Ectodermal cell (in vitro differentiated cells): ENCODE measurements around the gene INPP5A.

Experiments used
- H3K27ac ChIP-seq: 2 replicates; pipeline ENCODE4 v1.7.0; 2013; ENCODE audit warnings: mild to moderate bottlenecking, low read depth, low read length; ENCODE audit not compliant: insufficient read depth, poor library complexity, severe bottlenecking
- H3K27me3 ChIP-seq: 2 replicates; pipeline ENCODE4 v1.7.0; 2013; ENCODE audit warnings: mild to moderate bottlenecking, low read length; ENCODE audit not compliant: insufficient read depth, control insufficient read depth, poor library complexity, severe bottlenecking
- H3K36me3 ChIP-seq: one replicate; pipeline ENCODE4 v1.7.0; 2013; ENCODE audit warnings: low read length; ENCODE audit not compliant: control insufficient read depth, insufficient read depth
- H3K4me1 ChIP-seq: one replicate; pipeline ENCODE4 v1.7.0; 2013; ENCODE audit warnings: low read length; ENCODE audit not compliant: control insufficient read depth, insufficient read depth
- H3K4me3 ChIP-seq: 2 replicates; pipeline ENCODE4 v1.7.0; 2013; ENCODE audit warnings: low read depth, low read length, control low read depth; ENCODE audit not compliant: insufficient read depth
- H3K9me3 ChIP-seq: 2 replicates; pipeline ENCODE4 v1.7.0; 2013; ENCODE audit warnings: mild to moderate bottlenecking, low read length, moderate library complexity; ENCODE audit not compliant: control insufficient read depth
- WGBS, 2 experiments: methylation state at CpG; one replicate each; pipeline ENCODE4 v1.1.7; 2013; ENCODE audit warnings: missing lambda C conversion rate in 2 of 2; 5-methylcytosine and 5-hydroxymethylcytosine counted together

Gene INPP5A

DNA sequence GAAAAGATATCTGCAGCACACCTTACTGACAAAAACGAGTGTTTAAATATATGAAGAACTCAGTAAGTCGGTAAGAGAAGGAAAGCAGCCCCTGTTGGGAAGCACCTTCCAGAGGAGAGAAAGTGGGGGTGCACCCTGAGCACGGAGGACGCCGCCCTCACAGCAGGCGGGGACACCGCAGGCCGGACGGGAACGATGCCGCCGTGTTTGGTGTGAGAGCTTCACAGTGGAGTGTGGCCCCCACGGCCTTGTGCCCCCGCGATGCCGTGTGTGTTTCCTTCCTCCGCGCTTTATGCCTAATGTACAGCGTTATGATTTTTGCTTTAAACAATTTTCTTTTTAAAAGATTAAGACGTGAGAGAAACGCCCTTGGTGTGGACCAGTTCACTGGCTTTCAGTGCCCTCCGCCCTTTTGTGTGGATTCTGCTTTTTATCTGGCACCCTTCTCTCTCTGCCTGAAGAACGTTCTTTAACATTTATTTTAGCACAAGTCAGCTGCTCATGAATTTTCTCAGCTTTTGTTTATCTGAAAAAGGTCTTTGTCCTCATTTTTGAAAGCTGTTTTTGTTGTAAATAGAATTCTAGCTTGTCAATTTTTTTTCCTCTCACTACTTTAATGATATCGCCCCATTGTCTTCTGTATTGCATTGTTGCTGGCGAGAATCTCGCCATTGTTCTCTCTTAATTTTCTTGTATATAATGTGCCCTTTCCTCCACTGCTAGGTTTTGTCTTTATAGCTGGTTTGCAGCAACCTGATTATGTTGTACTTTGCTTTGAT lies 110.7 kb downstream of the INPP5A start:
- no peak overlapping the region for H3K4me3 ChIP-seq
- H3K9me3 ChIP-seq: no peaks in the 10 kb centered on the region
- H3K27ac ChIP-seq: no peak overlapping the region
- H3K27me3 ChIP-seq: no peaks in the 10 kb centered on the region
- peaks cover 12% of the 10 kb centered on the region for H3K4me1 ChIP-seq
- WGBS, 2 experiments: 86% methylated on average over 26 of the region's 26 CpGs
- H3K36me3 ChIP-seq: no peaks in the 10 kb centered on the region

DNA sequence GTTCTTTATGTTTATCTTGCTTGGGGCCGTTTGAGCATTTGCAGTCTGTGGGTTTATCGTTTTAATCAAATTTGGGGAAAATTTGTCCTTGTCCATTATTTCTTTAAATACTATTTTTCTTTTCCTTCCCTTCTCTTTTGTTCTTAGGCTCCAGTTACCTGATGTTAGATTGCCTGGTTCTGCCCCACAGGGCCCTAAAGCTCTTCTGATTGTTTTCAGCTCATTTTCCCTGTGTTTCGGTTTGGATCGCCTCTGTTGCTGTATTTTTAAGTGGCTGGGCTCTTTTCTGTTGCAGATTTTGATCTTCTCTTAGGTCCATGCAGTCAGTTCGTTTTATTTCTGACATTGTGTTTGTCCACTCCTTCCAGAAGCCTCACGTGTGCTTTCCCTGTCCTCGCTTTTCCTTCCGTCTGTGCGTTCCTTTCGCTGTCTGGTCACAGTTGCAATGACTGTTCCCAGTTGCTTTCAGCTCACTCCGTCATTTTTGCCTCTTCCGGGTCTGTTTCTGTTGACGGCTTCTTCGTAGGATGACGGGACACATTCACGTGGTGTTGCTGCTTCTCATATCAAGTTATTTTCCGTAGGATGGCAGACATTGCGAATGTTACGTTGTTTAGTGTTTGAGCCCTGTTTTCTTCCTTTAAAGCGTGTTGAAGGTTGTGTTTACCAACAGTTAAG lies 111.4 kb downstream of the INPP5A start:
- Histone ChIP-seq H3K36me3 (no peaks in the 10 kb centered on the region), H3K27ac (no peak overlapping the region), H3K9me3 (no peaks in the 10 kb centered on the region), H3K4me1 (peaks cover 12% of the 10 kb centered on the region), H3K4me3 (no peak overlapping the region), H3K27me3 (no peaks in the 10 kb centered on the region)
- WGBS, 2 experiments: 92 to 94% methylated on average over 19 to 20 of the region's 20 CpGs

GRCh38 chr10:132649651-132650360 lies 112.2 kb downstream of the INPP5A start:
- Histone ChIP-seq H3K4me3 (no peak overlapping the region), H3K4me1 (peaks cover 12% of the 10 kb centered on the region), H3K36me3 (no peaks in the 10 kb centered on the region), H3K9me3 (no peaks in the 10 kb centered on the region), H3K27me3 (no peaks in the 10 kb centered on the region), H3K27ac (no peak overlapping the region)
- 92 to 93% methylated on average over 20 of the region's 20 CpGs for WGBS, 2 experiments

- Histone ChIP-seq H3K9me3 (no peaks in the 10 kb centered on the region), H3K36me3 (no peaks in the 10 kb centered on the region), H3K4me3 (no peak overlapping the region), H3K27ac (no peak overlapping the region), H3K4me1 (peaks cover 12% of the 10 kb centered on the region), H3K27me3 (no peaks in the 10 kb centered on the region)
- WGBS, 2 experiments: 92% methylated on average over 20 of the region's 20 CpGs
Observed at GRCh38 chr10:132650611-132651250, 113.1 kb downstream of the INPP5A start.

DNA sequence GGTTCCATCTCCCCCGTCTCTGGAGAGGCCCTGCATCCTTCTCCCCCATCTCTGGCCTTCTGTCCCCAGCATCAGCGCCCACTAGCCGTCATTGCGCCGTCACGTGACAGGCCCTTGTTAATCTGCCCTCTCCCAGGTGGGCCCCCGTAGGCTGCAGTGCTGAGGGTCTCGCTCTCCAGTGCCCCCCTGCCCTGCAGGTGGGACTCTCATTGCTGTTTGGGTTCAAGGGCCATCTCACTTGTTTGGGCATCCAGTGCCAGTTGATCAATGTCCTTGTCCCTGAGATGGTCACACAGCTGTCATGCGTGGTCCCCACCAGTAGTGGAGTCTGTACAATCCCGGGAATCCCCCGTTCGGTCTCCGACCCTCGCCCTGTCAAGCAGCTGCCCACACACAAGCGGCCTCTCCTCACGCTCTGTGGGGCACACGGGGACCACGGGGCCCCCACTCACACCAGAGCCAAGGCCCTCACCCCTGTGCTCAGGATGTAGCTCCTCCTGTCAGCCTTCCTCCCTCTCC lies 114.0 kb downstream of the INPP5A start:
- Histone ChIP-seq H3K27ac (no peak overlapping the region), H3K9me3 (no peaks in the 10 kb centered on the region), H3K36me3 (no peaks in the 10 kb centered on the region), H3K27me3 (no peaks in the 10 kb centered on the region), H3K4me1 (peaks cover 12% of the 10 kb centered on the region), H3K4me3 (no peak overlapping the region)
- WGBS, 2 experiments: 94 to 95% methylated on average over 18 of the region's 18 CpGs

DNA sequence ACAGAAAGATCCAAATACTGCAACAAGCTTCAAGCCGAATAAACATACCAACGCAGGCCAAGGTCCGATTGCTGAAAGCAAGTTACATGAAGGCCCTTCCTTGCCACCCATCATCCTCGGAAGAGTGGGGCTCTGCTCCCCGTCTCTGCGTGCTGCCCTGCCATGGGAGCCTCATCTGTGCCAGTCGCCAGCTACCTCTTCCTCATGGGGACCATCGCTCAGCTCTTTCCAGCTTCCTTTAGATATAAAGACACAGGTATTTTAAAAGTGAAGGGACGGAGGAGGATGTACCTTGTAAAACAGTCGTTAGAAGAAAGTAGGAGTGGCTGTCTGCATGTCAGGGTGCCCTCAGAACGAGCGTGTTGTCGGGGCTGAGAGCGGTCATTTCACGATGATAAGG lies 114.9 kb downstream of the INPP5A start:
- no peaks in the 10 kb centered on the region for H3K27me3 ChIP-seq
- 93 to 95% methylated on average over 15 of the region's 15 CpGs for WGBS, 2 experiments

GRCh38 chr10:132652936-132653590 lies 115.5 kb downstream of the INPP5A start:
- no peaks in the 10 kb centered on the region for H3K9me3 ChIP-seq
- H3K27me3 ChIP-seq: no peaks in the 10 kb centered on the region
- H3K4me1 ChIP-seq: peaks cover 10% of the 10 kb centered on the region
- WGBS, 2 experiments: 93 to 95% methylated on average over 30 to 31 of the region's 31 CpGs
- H3K36me3 ChIP-seq: no peaks in the 10 kb centered on the region
- H3K4me3 ChIP-seq: no peak overlapping the region
- H3K27ac ChIP-seq: no peak overlapping the region

More for the DNA sequence above, 114.9 kb downstream of the INPP5A start:
- no peak overlapping the region for H3K4me3 ChIP-seq
- no peaks in the 10 kb centered on the region for H3K9me3 ChIP-seq
- H3K36me3 ChIP-seq: no peaks in the 10 kb centered on the region
- H3K27ac ChIP-seq: no peak overlapping the region
- H3K4me1 ChIP-seq: peaks cover 12% of the 10 kb centered on the region

DNA sequence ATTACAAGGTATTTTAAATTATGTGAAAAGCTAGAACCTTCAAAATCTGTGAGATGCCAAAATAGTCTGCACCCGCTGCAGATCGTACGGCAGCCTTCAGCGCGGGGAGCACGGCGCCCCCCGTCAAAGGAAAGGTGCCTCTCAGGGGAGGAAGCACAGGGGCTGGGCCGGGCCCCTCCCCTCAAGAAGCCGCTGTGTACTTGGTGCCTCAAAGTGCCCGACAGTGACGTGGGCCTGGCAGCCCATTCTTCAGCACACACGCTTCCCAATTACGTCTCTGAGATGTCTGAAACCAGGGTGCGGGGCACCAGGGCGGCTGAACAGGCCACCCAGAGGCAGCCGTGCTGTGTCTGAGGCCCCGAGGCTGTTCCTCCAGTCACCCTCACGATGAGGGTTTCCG lies 116.1 kb downstream of the INPP5A start:
- no peak overlapping the region for H3K4me3 ChIP-seq
- H3K36me3 ChIP-seq: no peaks in the 10 kb centered on the region
- no peaks in the 10 kb centered on the region for H3K27me3 ChIP-seq
- peaks cover 3% of the 10 kb centered on the region for H3K4me1 ChIP-seq
- 94 to 95% methylated on average over 20 of the region's 20 CpGs for WGBS, 2 experiments
- no peaks in the 10 kb centered on the region for H3K9me3 ChIP-seq
- no peak overlapping the region for H3K27ac ChIP-seq

GRCh38 chr10:132654121-132654571 lies 116.6 kb downstream of the INPP5A start:
- Histone ChIP-seq H3K9me3 (no peaks in the 10 kb centered on the region), H3K27me3 (no peaks in the 10 kb centered on the region), H3K36me3 (no peaks in the 10 kb centered on the region), H3K4me3 (no peak overlapping the region), H3K27ac (no peak overlapping the region), H3K4me1 (no peaks in the 10 kb centered on the region)
- WGBS, 2 experiments: 89 to 93% methylated on average over 12 of the region's 12 CpGs
